B cell (primary cell): ENCODE results near the gene PTPRF. TPM values are rescaled to one million over a fixed set of nuclear protein-coding genes. Genes with fewer than 3 reads are reported as not detected.

Experiments used
- ATAC-seq: fragments of 200-7000 bp; cut with Tn5 transposase; one replicate; pipeline ENCODE4 v1.10.0; 2021; ENCODE audit warnings: low read depth, mild to moderate bottlenecking, moderate number of reproducible peaks, moderate library complexity
- CTCF ChIA-PET: fragments of 350-600 bp; sonication (Branson Sonifier 250); formaldehyde crosslinking; loops from one replicate; lab custom pipeline; 2021; ENCODE audit warnings: antibody characterized with exemption, inconsistent platforms; lab: Charles Lee
- POLR2A ChIA-PET: fragments of 350-600 bp; sonication (Branson Sonifier 250); formaldehyde crosslinking; loops from one replicate; lab custom pipeline; 2021; ENCODE audit warnings: antibody characterized with exemption; lab: Charles Lee
- DNase-seq: peaks from one replicate; pipeline ENCODE4 v3.0.0; 2013
- H2AFZ ChIP-seq: 2 replicates; pipeline ENCODE4 v1.6.1; 2012; ENCODE audit warnings: mild to moderate bottlenecking, low read depth, low read length; ENCODE audit not compliant: insufficient read depth, poor library complexity, severe bottlenecking
- H3K27ac ChIP-seq, 2 donors: 1 replicate in 1 of 2; 2 replicates in 1 of 2; pipeline ENCODE4 v1.5.1; 2012 to 2013; ENCODE audit warnings: low read length in 2 of 2, mild to moderate bottlenecking in 2 of 2, moderate library complexity in 1 of 2
- H3K27me3 ChIP-seq, 4 experiments: fragments of 200-600 bp in 1 of 4; sonication (generic) in 1 of 4; replicated peaks in 1 of 4; 1 replicate in 2 of 4; 2 replicates in 2 of 4; pipeline versions ENCODE4 v1.6.1 to v1.7.0; 2013 to 2016; ENCODE audit warnings: low read length in 3 of 4, mild to moderate bottlenecking in 2 of 4, mixed read lengths in 1 of 4, moderate library complexity in 1 of 4; ENCODE audit not compliant: insufficient read depth in 4 of 4, control insufficient read depth in 3 of 4; ENCODE audit errors: control extremely low read depth in 1 of 4
- H3K36me3 ChIP-seq, 2 experiments: replicated peaks in 1 of 2; 1 replicate in 1 of 2; 2 replicates in 1 of 2; pipeline versions ENCODE4 v1.6.1 to v1.7.1; 2013; ENCODE audit warnings: low read length in 1 of 2; ENCODE audit not compliant: insufficient read depth in 2 of 2, control insufficient read depth in 1 of 2; ENCODE audit errors: control extremely low read depth in 1 of 2, extremely low read depth in 1 of 2
- H3K4me1 ChIP-seq, 2 donors: fragments of 200-600 bp in 1 of 2; sonication (generic) in 1 of 2; 1 replicate in 1 of 2; 2 replicates in 1 of 2; pipeline versions ENCODE4 v1.5.1 to v1.6.1; 2013 to 2017; ENCODE audit warnings: low read length in 2 of 2; ENCODE audit not compliant: control insufficient read depth in 2 of 2, insufficient read depth in 2 of 2
- H3K4me2 ChIP-seq: replicated peaks from 2 replicates; pipeline ENCODE3; 2012; ENCODE audit warnings: mild to moderate bottlenecking, low read depth, low read length; ENCODE audit not compliant: poor library complexity, severe bottlenecking
- H3K4me3 ChIP-seq, 5 experiments: fragments of 200-600 bp in 1 of 5; sonication (generic) in 1 of 5; 1 replicate in 3 of 5; 2 replicates in 2 of 5; pipeline versions ENCODE4 v1.5.1 to v1.7.0; 2011 to 2016; ENCODE audit warnings: low read length in 4 of 5, mild to moderate bottlenecking in 4 of 5, low read depth in 2 of 5, control low read depth in 1 of 5, moderate library complexity in 1 of 5; ENCODE audit not compliant: insufficient read depth in 1 of 5; ENCODE audit errors: control extremely low read depth in 1 of 5, extremely low read depth in 1 of 5
- H3K79me2 ChIP-seq: fragments of 200-600 bp; sonication (generic); one replicate; pipeline ENCODE4 v1.6.0; 2016; ENCODE audit warnings: low read length; ENCODE audit not compliant: control insufficient read depth, insufficient read depth
- H3K9ac ChIP-seq: fragments of 200-600 bp; sonication (generic); 2 replicates; pipeline ENCODE4 v1.6.1; 2017; ENCODE audit warnings: mild to moderate bottlenecking, low read length, moderate library complexity
- H3K9me3 ChIP-seq, 3 donors: one replicate each; pipeline versions ENCODE4 v1.6.1 to v1.7.1; 2013; ENCODE audit warnings: low read length in 2 of 3; ENCODE audit not compliant: control insufficient read depth in 2 of 3, insufficient read depth in 1 of 3; ENCODE audit errors: control extremely low read depth in 1 of 3
- H4K20me1 ChIP-seq: 2 replicates; pipeline ENCODE4 v1.6.0; 2012; ENCODE audit warnings: mild to moderate bottlenecking, low read length; ENCODE audit not compliant: insufficient read depth, control insufficient read depth, poor library complexity, severe bottlenecking
- H3K27ac Mint-ChIP-seq: one replicate; pipeline ENCODE4 v1.8.0; 2021; ENCODE audit warnings: mixed read lengths
- H3K27me3 Mint-ChIP-seq: one replicate; pipeline ENCODE4 v1.8.0; 2021; ENCODE audit warnings: mixed read lengths
- H3K4me1 Mint-ChIP-seq: one replicate; pipeline ENCODE4 v1.8.0; 2021; ENCODE audit warnings: mixed read lengths
- H3K4me3 Mint-ChIP-seq: one replicate; pipeline ENCODE4 v1.8.0; 2021; ENCODE audit warnings: mixed read lengths
- H3K9me3 Mint-ChIP-seq: one replicate; pipeline ENCODE4 v1.8.0; 2022; ENCODE audit warnings: mixed read lengths; ENCODE audit not compliant: insufficient read depth
- CTCF ChIP-seq: fragments of 200-600 bp; IDR thresholded peaks from one replicate; pipeline ENCODE4 v1.8.0; 2022; ENCODE audit warnings: antibody characterized with exemption, mild to moderate bottlenecking
- EZH2 ChIP-seq: IDR thresholded peaks from 2 replicates; pipeline ENCODE4 v1.6.1; 2012; ENCODE audit warnings: borderline replicate concordance, low read depth, mild to moderate bottlenecking, moderate library complexity, low read length; ENCODE audit not compliant: insufficient read depth, poor library complexity, severe bottlenecking
- WGBS: methylation state at CpG from one replicate; pipeline ENCODE4 v1.1.5; 2013; ENCODE audit warnings: missing lambda C conversion rate; ENCODE audit not compliant: insufficient coverage; 5-methylcytosine and 5-hydroxymethylcytosine counted together
- intact Hi-C: fragments of 100-400 bp; cut with micrococcal nuclease; formaldehyde crosslinking; loops from one replicate; pipeline ENCODE4 v1.10.0; 2022
- polyA plus RNA-seq: library from polyadenylated mRNA; depleted of rRNA; stranded (reverse); fragments of >200 nt; gene quantifications from 2 replicates; pipeline ENCODE4 v1.2.3, GENCODE V29; 2012
- total RNA-seq, 2 donors: library from RNA; stranded (reverse); fragments of 120-200 nt in 1 of 2; gene quantifications; 1 replicate in 1 of 2; 2 replicates in 1 of 2; pipeline versions ENCODE4 v1.2.3 to v1.2.4, GENCODE V29; 2013 to 2022

PTPRF gene
- total and polyA plus RNA-seq, 2 donors (not counting 1 experiment from before 2014, with no cell fraction given) = 0.07 to 0.13 TPM

DNA sequence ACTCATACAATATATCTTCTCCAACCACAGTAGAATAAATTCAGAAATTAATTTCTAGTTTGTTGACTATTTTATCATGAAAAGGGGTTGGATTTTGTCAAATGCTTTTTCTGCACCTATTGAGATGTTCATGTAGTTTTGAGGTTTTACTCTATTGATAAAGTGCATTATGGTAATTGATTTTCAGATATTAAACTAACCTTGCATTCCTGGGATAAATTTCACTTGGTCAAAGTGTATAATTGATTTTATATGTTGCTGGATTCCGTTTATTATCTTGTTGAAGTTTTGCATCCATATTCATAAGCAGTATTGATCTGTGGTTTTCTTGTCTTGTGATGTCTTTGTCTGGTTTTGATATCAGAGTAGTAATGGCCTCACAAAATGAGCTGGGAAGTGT is 42.5 kb upstream of the PTPRF start:
- Histone ChIP-seq H3K4me2 (no peak overlapping the region), H3K27me3 (peaks cover 0 to 10% (median 2%) of the 10 kb centered on the region in 4 experiments), H3K79me2 (no peaks in the 10 kb centered on the region), H3K4me3 (no peak overlapping the region), H3K36me3 (no peaks in the 10 kb centered on the region), H2AFZ (no peak overlapping the region), H3K9ac (no peak overlapping the region), H4K20me1 (no peaks in the 10 kb centered on the region), H3K9me3 (peaks cover 4 to 42% (median 19%) of the 10 kb centered on the region in 3 donors), H3K4me1 (no peaks in the 10 kb centered on the region), H3K27ac (no peak overlapping the region)
- Mint-ChIP-seq H3K4me1 (no peaks in the 10 kb centered on the region), H3K27ac (no peak overlapping the region), H3K27me3 (peaks cover 12% of the 10 kb centered on the region), H3K4me3 (no peak overlapping the region), H3K9me3 (peaks cover 13% of the 10 kb centered on the region)
- no peak for TF ChIP-seq EZH2
- TF ChIP-seq CTCF = no peak
- DNase-seq (no peak), ATAC-seq (no peak)
- CTCF ChIA-PET = no interaction called here
- POLR2A ChIA-PET = no interaction called here
- intact Hi-C loops = no loop called here
- no CpG with 5 or more reads among the region's 1 CpG for WGBS

GRCh38 chr1:43491061-43491460 is 39.6 kb upstream of the PTPRF start:
- no peak overlapping the region for H3K27ac ChIP-seq
- no peaks in the 10 kb centered on the region for H3K4me1 ChIP-seq
- Mint-ChIP-seq H3K27ac (no peak overlapping the region), H3K4me3 (no peak overlapping the region), H3K27me3 (peaks cover 20% of the 10 kb centered on the region), H3K9me3 (peaks cover 13% of the 10 kb centered on the region), H3K4me1 (no peaks in the 10 kb centered on the region)
- no peaks in the 10 kb centered on the region for H3K79me2 ChIP-seq
- ATAC-seq = no peak
- ChIA-PET POLR2A (no interaction called here), CTCF (interaction anchor here (0.7 kb wide), 1 partner anchor 557 kb away, joined by 4 read pairs; no protein-coding TSS in a partner anchor)
- no peak overlapping the region for H3K4me2 ChIP-seq
- H3K9ac ChIP-seq = no peak overlapping the region
- no peaks in the 10 kb centered on the region for H3K36me3 ChIP-seq
- TF ChIP-seq EZH2 (no peak), CTCF (no peak)
- H3K27me3 ChIP-seq = peaks cover 0 to 10% (median 2%) of the 10 kb centered on the region in 4 experiments
- no peak for DNase-seq
- intact Hi-C loops = no loop called here
- no peak overlapping the region for H2AFZ ChIP-seq
- whole genome bisulfite sequencing = no CpG with 5 or more reads among the region's 1 CpG
- peaks cover 4 to 38% (median 19%) of the 10 kb centered on the region in 3 donors for H3K9me3 ChIP-seq
- no peaks in the 10 kb centered on the region for H4K20me1 ChIP-seq
- no peak overlapping the region for H3K4me3 ChIP-seq
